ENCODE measurements around the gene RTP1.

The RTP1 gene

GRCh38 chr3:187222801-187223200, 25.5 kb downstream of the RTP1 start:
- TF ChIP-seq FOXM1 (IDR thresholded peaks at IDR 0.05; ENCODE audit: borderline replicate concordance, low read depth) (no peak), YY1 (IDR thresholded peaks at IDR 0.05; ENCODE audit: low read depth) (no peak), USF1 (IDR thresholded peaks at IDR 0.05) (no peak), EGR1 (IDR thresholded peaks at IDR 0.05) (no peak), EP300 (IDR thresholded peaks at IDR 0.05; ENCODE audit: borderline replicate concordance) (no peak), TCF12 (IDR thresholded peaks at IDR 0.05; ENCODE audit: low read depth) (no peak), TAF1 (IDR thresholded peaks at IDR 0.05; ENCODE audit: low read depth) (no peak), NFIC (IDR thresholded peaks at IDR 0.05) (no peak)
- TF ChIP-seq, protein P1, sequence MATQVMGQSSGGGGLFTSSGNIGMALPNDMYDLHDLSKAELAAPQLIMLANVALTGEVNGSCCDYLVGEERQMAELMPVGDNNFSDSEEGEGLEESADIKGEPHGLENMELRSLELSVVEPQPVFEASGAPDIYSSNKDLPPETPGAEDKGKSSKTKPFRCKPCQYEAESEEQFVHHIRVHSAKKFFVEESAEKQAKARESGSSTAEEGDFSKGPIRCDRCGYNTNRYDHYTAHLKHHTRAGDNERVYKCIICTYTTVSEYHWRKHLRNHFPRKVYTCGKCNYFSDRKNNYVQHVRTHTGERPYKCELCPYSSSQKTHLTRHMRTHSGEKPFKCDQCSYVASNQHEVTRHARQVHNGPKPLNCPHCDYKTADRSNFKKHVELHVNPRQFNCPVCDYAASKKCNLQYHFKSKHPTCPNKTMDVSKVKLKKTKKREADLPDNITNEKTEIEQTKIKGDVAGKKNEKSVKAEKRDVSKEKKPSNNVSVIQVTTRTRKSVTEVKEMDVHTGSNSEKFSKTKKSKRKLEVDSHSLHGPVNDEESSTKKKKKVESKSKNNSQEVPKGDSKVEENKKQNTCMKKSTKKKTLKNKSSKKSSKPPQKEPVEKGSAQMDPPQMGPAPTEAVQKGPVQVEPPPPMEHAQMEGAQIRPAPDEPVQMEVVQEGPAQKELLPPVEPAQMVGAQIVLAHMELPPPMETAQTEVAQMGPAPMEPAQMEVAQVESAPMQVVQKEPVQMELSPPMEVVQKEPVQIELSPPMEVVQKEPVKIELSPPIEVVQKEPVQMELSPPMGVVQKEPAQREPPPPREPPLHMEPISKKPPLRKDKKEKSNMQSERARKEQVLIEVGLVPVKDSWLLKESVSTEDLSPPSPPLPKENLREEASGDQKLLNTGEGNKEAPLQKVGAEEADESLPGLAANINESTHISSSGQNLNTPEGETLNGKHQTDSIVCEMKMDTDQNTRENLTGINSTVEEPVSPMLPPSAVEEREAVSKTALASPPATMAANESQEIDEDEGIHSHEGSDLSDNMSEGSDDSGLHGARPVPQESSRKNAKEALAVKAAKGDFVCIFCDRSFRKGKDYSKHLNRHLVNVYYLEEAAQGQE (IDR thresholded peaks at IDR 0.05; ENCODE audit: low read depth), result no peak
- TF ChIP-seq, protein P2, sequence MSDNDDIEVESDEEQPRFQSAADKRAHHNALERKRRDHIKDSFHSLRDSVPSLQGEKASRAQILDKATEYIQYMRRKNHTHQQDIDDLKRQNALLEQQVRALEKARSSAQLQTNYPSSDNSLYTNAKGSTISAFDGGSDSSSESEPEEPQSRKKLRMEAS (IDR thresholded peaks at IDR 0.05), result no peak

GRCh38 chr3:187223799-187224198, 26.5 kb downstream of the RTP1 start:
- no peak for TF ChIP-seq TCF12 (IDR thresholded peaks at IDR 0.05; ENCODE audit: low read depth)

- TF ChIP-seq YY1 (IDR thresholded peaks at IDR 0.05; ENCODE audit: low read depth), result no peak
- no peak for TF ChIP-seq NFIC (IDR thresholded peaks at IDR 0.05)
- no peak for TF ChIP-seq USF1 (IDR thresholded peaks at IDR 0.05)
- TF ChIP-seq EGR1 (IDR thresholded peaks at IDR 0.05), result no peak
- no peak for TF ChIP-seq TEAD4 (IDR thresholded peaks at IDR 0.05)
- TF ChIP-seq EP300 (IDR thresholded peaks at IDR 0.05; ENCODE audit: borderline replicate concordance), result no peak
- TF ChIP-seq, protein P1 (IDR thresholded peaks at IDR 0.05; ENCODE audit: low read depth), result no peak
- TF ChIP-seq ZBTB7A (IDR thresholded peaks at IDR 0.05; ENCODE audit: low read depth), result no peak
- TF ChIP-seq CREB1 (IDR thresholded peaks at IDR 0.05; ENCODE audit: low read depth), result no peak
- no peak for TF ChIP-seq FOXM1 (IDR thresholded peaks at IDR 0.05; ENCODE audit: borderline replicate concordance, low read depth)
- TF ChIP-seq RAD21 (IDR thresholded peaks at IDR 0.05; ENCODE audit: low read depth), result no peak
- TF ChIP-seq, protein P2 (IDR thresholded peaks at IDR 0.05), result no peak
- TF ChIP-seq TAF1 (IDR thresholded peaks at IDR 0.05; ENCODE audit: low read depth), result no peak
Observed at GRCh38 chr3:187227658-187228258, 30.5 kb downstream of the RTP1 start.

DNA sequence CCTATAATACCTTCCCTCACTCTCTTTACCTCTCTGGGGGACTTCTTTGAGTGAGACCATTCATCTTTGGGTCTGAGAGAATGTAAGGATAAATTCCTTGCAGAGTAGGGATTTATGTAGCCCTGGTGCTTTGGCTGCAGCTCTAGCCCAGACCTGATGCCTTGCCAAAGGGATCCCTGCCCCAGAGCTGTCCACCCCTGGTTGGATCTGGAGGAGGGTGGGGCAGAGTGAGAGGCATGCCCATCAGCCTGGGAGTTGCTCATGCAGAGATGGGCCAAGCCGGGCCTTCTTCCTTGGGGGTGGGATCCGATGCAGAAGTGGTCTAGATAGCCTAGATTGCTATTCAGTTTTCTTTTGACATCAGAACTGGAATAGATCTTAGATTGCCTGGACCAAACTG, 31.5 kb downstream of the RTP1 start:
- TF ChIP-seq CREB1 (IDR thresholded peaks at IDR 0.05; ENCODE audit: low read depth) (no peak), EP300 (IDR thresholded peaks at IDR 0.05; ENCODE audit: borderline replicate concordance) (no peak), YY1 (IDR thresholded peaks at IDR 0.05; ENCODE audit: low read depth) (no peak), ZBTB7A (IDR thresholded peaks at IDR 0.05; ENCODE audit: low read depth) (no peak), TAF1 (IDR thresholded peaks at IDR 0.05; ENCODE audit: low read depth) (no peak), TEAD4 (IDR thresholded peaks at IDR 0.05) (no peak), RAD21 (IDR thresholded peaks at IDR 0.05; ENCODE audit: low read depth) (no peak), CEBPB (IDR thresholded peaks at IDR 0.05) (no peak), EGR1 (IDR thresholded peaks at IDR 0.05) (no peak), NFIC (IDR thresholded peaks at IDR 0.05) (no peak), TCF12 (IDR thresholded peaks at IDR 0.05; ENCODE audit: low read depth) (no peak), FOXM1 (IDR thresholded peaks at IDR 0.05; ENCODE audit: borderline replicate concordance, low read depth) (no peak), USF1 (IDR thresholded peaks at IDR 0.05) (no peak)
- TF ChIP-seq, protein P2 (IDR thresholded peaks at IDR 0.05), result no peak
- TF ChIP-seq, protein P1 (IDR thresholded peaks at IDR 0.05; ENCODE audit: low read depth), result no peak
